NCI-H446 treated with DMSO at 0.1 percent for 48 hours (cell line): Measurements from ENCODE around the gene ZNF536.

ENCODE experiments used
- DNase-seq: peaks from one replicate; lab custom pipeline; 2025; lab: John Stamatoyannopoulos, UW

ZNF536 gene

DNA sequence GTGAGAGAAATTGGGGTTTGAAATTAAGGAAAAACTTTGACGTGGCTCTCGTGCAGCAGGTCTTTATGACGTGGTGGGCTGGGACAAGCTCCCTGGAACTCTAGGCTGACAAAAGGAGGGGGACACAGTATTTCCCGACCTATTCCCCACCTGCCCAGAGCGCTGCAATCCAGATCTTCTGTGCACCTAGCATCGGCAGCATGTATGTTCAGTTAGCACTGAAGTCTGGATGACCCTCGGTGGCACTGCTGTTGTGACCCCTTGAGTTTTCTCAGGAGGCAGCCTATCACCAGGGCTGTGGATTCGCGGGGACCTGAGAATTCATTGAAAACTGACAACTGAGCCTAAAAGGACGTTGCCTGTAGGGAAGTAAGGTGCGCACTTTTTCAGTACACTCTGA is 9.1 kb upstream of the ZNF536 start:
- no peak for DNase-seq

DNA sequence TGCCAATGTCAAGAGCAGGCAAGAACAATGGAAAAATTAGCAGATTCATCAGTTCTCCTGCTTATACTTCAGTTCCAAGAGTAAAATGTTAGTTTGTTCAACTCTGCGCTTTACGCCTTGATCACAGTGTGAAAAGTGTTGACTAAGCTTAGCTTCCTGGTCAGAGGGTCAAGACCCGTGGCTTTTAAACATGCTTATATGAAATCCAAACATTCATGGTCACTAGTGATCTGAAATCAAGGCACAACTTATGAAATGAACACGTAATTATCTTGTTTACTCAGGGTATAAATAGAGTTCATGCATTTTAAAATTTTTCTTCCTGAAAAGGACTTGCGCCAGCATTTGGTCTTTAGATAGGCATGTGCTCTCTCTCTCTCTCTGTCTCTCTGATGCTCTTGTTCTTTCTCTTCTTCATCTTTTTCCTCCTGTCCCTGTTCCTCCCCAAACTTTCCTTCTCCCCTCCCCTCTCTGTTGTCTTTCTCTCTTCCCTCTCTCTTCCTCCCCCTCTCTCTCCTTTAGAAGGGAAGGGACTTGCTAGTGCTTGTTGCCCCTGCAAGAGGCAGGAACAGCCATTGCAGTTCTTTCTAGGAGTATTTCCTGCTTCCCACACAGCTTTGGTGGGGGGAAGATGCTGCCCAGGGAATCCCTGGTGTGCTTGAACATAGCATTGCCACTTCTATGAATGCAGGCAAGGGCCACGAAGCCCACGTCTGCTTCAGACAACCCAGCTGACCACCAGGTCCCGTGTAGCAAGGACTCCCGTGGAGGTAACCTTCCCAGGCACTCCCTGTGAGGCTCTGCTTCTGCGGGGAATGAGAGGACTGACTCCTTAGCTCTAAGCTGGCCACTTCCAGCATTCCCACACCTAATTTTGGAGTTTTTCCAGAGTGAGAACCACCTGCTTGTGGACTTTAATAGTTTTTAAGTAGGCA is 7.1 kb upstream of the ZNF536 start:
- no peak for DNase-seq

DNA sequence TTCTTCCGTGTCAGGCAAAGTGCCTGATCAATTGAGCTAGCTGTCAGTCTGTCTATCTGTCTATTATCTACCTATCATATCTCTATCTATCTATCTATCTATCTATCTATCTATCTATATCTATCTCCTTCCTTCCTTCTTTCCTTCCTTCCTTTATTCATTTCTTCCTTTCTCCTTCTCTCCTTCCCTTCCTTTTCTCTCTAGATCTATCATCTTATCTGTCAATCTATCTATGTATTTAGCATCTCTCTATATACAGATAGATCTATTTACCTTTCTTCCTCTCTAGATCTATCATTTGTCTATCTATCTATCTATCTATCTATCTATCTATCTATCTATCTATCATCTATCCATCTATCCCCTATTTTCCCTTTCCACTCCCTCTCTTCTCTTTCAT is 5.9 kb upstream of the ZNF536 start:
- no peak for DNase-seq

DNA sequence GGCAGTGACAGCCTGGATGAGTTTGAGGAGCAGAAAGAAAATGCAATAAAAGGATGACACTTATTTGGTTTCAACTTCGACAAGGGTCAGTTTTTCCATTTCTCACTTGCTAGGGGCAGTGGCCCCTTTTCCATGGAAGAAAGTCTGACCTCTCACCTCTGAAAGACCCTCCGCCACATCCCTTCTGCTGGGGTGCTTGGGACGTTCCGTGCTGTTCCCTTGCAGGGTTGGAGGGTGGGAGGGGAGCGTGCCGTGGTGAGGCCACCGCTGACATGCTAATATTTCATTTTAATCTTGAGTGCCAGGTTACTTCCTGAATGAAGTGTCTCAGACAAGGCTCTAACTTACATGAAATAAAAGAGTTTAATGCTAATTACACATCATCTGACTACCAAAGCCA is 5.2 kb upstream of the ZNF536 start:
- DNase-seq = no peak

DNA sequence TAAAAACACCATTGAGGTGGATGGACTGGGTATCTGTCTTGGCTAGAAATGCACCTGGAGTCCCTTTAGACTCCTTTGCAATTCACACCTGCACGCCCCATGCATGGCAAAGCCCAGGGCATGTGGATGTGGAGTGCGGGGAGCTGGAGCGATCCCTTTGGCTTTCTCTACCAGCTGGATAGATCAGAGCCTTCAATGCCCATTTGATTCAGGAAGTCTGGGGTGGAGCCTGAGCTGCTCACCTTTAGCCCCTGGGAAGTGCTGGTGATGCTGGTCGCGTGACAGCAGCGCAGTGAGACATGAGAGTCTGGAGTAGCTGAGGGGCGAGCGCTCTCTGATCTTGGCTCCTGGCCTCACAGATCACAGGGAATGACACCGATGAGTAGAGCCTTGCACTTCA is 4.8 kb upstream of the ZNF536 start:
- DNase-seq = no peak

DNA sequence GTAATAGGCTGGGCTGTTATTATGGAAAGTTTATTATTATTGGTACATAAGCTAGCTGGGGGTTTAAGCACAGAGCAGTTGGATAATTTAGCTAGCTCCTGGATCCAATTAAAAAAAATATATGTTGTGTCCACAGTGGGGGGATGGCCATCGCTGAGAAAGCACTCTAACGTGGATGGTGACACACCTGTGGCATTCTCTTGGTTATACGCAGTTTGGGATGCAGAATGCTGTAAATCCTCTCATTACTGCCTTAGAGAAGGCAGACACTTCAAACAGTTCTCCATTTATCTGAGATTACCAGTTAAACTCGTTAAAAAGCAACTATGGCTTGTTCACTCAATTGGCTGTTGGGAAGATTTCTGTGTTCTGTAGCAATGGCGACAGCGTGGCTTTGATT is 2.4 kb upstream of the ZNF536 start:
- no peak for DNase-seq

DNA sequence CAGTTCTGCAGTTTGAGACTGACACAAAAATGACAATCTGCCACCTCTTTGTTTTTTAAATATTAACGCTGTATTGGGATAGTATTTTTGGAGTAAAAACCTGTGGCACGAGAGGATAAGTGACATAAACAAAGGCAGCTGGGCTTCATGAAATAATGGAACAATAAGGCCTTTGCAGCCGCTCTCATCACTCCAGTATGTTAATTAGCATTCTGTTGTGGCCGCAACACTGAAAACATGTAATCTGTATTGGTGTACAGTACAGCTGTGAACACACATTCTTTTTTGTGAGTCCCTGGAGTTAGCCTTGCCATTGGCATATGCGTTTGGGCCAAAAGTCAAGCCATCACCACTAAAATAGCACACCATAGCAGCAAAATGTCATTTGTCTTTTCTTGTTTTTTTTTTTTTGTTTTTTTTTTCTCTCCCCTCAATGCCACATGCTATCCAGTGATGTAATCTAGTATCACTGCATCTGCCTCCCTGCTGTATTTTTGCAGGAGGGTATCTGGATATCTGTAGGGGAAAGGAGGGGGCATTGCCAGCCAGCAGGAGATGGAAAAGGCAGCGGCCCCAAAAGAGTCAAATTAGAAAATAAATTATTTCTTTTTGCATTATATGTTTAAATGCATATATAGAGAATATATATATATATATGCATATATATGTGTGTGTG is 885 bp upstream of the ZNF536 start:
- no peak for DNase-seq

DNA sequence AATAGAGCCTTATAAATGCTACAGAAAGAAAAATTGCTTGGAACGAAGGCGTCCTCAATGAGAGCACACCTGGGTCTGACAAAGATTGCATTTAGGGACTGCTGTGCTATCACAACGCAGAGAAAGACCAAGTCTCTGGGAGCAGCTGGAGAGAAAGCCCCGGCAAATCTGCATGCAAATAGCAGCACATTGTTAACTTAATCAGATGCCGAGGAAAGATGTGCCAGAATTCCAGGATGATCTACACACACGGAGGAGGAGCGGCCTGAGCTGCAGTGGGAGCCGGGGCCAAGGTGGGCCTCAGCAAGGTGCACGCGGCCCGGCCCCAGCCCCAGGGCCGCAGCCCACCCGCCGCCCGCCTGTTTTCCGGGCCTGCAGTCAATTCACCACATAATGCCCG is 1.4 kb downstream of the ZNF536 start:
- DNase-seq = no peak

DNA sequence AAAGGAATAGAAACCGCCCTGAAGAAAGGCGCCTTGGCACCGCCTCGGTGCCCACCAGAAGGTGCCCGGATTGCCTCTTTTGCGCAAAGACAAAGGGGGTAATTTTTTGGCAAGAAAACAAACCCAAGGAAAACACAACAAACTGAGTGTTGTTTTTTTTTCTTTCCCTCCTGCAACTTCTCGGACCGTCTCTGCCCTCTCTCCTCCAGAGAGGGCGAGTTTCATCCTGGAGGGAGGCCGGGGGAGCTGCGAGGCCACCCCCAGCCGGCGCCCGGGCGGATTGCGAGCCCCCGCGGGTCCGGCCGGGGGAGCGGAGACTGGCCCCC is 2.3 kb downstream of the ZNF536 start:
- DNase-seq = no peak

DNA sequence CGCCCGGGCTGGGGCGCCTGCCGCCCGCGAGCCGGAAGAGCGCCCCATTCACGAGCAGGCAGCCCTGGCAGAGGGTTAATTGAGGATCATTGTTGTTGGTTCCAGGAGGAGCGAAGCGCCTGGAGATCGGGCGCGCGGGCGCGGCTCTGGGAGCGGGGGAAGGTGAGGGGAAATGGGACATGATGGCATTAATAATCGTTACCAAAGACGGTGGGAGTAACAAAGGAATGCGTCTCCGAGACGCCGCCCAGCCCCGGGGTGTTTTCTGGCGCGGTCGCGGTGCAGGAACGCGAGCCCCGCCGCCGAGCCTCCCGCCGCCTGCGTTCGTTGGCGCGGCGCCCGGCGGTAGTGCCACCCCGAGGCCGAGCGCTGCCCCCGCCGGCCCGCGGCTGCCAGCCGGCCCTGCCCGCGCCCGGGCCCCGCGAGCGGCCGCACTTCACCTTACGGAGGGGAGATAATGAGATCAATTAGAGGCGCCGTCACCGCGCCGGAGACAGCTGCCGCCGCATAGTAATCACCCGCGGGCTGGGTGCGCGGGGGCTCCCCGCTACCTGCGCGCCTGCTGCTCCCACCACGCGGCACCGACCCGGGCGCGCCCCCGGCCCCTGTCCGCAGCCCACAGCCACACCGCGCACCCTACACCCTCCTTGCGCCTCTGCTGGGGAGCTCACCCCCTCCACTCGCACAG is 2.8 kb downstream of the ZNF536 start:
- no peak for DNase-seq

DNA sequence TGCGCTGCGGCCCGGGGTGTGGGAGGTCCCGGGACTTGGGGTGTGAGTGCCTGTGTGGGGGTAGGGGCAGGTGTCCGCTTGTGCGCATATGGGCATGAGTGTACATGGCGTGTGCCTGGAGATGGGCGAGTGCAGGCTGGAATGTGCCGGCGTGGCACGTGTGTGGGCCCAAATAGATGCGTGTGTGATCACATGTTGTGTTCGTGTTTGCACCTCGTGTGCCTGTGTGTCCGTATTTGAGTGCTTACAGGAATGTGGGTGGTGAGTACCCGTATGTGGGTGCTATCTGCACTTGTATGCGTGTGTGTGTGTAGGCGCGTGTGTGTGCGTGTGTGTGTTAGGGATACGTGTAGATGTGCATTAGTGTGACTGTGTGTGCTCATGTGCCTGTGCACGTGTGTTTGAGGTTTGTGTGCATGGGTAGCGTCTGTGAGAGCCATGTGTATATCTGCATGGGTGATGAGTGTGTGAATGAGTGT is 3.4 kb downstream of the ZNF536 start:
- DNase-seq = no peak

DNA sequence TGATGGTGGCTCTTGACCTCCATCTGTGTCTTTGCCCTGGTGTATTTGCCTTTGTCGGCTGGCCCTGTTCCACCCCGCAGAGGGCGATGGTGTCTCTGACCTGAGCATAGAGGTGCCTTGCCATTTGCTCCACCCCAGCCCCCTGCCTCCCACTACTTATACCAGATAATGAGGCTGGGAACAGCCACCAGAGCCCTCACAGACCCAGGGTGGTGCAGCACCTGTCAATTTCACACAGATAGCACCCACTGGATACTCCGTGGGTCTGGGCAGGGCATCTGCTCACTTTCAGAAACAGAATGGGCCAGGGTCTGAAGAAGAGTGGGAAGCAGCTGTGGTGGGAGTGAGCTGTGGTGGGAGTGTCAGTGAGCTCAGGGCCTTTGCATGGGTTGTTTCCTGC is 4.1 kb downstream of the ZNF536 start:
- no peak for DNase-seq

DNA sequence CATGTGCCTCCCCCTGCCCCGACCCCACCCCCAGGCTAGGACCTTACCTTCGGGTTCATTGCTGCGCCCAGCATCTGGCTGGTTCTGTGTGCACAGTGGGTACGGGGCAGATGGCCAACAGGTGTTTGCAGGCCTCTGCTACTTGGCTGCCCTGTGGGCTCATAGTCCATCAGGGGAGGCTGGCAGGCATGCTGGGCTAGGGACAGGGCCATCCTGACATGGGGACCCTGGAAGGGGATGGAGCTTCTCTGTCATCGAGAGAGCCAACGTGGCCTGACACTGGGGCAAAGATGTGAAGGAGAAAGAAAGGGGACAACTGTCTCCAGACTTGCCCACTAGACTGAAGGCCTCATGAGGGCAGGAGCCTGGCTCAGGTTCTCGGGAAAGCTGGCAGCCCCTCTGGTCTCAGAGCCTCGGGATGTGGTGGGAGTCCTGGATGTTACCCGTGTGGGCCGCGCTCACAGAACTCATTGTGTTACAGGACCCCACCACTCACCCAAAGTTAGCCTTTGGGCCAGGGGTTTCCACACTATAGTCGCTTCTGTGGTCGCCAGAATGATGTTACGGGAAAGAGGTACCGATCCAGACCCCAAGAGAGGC is 4.7 kb downstream of the ZNF536 start:
- DNase-seq = no peak

DNA sequence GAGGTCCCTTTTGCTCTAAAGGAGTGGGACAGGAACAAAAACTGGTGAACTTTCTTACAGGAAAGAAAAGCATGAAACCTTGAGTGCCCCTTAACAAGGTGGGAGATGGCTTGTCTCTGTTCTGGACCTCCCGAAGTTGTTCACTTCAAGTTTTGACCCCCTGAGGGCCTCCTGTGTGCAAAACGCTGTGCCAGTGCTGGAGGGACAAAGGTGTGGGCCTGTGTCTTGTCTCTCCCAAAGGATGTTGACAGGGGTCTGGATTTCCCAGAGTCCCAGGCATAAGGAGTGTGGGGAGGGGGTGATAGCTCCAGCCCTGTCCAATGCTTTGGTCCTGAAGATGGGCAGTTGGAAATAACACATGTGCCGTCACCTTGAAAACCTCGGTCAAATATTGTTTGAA is 6.5 kb downstream of the ZNF536 start:
- DNase-seq = no peak

DNA sequence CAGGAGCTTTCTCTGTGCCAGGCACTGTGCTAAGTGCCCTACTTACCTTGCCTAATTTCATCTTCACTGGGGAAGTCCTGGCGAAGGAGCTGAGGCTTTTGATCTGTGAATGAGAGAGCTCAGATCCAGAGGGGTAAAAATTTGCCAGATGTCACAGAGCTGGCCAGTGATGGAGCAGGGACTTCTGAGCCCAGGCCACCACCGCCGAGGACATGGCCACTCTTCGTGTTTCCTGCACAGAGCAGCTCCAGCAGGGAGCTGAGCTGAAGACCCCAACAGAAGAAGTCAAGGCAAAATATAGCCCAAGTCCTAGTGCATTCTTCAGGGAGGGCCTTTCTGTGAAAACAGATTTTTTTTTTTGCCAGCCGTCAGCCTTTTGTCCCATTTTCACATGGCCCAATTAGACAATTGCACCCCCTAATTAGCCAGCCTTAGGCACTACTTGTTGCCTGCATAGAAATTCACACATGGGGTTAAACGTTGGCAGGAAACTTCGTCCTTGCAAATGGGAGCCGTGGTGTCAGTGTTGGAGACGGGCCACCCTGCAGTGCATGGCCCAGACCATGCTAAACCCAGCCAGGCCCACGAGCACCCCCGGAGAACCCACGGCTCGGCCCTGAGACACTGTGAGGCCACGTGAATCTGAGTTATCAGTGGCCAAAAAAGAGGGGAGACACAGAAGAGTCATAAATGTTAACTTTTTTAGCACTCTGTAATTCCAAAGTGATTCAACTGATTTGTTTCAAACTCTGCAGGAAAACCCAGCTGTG is 7.8 kb downstream of the ZNF536 start:
- no peak for DNase-seq

DNA sequence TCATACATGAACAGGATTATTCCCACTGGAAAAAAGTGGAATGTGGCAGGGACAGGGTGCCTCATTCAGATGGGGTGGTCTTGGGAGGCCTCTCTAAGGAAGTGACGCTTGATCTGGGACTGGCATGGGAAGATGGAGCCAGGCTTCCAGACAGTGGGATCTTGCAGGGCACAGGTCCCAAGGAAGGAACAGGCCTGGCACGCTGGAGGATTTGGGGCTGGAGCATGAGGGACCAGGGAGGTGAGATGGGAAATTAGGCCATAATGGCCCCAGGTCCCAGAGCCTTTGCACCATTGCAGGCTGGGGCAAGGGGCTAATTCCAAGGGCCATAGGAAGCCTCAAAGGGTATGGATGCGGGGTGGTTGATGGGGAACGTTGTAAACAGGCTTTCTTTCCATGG is 9.2 kb downstream of the ZNF536 start:
- no peak for DNase-seq

DNA sequence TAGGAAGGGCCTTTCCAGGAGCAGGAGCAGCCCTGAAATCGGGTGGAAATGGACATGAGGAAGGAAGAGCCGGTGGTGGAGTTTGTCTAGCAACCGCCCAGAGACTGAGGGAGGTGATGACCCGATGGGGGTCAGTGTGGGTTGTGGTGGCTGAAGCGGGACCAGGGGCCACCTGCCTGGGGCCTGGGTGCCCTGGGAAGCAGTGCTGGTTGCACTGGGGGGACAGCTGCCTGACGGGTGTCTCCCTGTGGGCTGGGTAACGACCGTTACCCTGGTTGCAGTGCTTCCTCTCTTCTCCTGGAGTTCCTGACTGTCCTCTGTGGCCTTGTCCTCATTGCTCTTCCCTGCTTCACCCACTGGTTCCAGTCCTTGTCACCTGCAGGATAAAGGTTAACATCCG is 13.0 kb downstream of the ZNF536 start:
- no peak for DNase-seq

DNA sequence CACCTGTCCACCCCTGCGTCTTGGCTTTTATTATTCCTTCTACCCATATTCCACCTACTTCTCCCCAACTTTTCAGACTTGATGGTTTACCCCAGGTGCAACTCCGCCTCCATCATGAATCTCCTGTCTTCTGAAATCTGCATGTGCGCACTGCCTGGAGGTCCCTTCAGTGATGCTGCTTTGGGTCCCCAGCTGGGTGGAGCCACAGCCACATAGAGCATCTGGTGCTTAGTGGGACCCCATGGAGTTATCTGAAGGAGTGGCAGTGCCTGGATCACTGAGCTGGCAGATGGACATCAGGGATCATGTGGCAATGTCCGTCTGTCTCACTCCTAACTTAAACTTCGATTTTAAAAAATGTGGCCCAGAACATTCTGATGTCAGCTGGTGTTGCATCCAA is 13.5 kb downstream of the ZNF536 start:
- DNase-seq = no peak

DNA sequence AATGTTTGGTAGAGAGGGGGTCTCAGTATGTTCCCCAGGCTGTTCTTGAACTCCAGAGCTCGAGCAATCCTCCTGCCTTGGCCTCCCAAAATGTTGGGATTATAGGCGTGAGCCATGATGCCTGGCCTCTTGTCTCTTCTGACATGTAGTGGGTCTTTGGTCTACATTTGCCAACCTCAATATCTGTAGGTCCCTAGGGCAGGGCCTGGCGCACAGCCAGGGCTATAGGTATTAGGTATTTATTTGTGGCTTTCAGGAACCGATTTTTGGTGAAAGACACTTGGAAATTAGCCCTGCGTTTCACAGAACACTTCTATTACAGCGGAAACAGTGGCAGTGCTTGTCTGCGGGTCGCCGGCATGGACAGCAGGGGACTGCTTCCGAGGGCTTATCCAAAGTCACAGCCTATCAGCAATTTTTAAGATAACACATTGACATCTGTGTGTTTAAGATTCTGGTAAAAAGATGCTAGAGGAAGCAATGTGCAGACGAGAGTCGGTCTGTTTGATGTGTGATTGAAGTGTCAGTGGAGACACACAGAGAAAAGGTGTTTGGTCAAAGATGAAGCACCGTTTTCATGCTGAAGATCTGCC is 14.5 kb downstream of the ZNF536 start:
- DNase-seq = no peak

DNA sequence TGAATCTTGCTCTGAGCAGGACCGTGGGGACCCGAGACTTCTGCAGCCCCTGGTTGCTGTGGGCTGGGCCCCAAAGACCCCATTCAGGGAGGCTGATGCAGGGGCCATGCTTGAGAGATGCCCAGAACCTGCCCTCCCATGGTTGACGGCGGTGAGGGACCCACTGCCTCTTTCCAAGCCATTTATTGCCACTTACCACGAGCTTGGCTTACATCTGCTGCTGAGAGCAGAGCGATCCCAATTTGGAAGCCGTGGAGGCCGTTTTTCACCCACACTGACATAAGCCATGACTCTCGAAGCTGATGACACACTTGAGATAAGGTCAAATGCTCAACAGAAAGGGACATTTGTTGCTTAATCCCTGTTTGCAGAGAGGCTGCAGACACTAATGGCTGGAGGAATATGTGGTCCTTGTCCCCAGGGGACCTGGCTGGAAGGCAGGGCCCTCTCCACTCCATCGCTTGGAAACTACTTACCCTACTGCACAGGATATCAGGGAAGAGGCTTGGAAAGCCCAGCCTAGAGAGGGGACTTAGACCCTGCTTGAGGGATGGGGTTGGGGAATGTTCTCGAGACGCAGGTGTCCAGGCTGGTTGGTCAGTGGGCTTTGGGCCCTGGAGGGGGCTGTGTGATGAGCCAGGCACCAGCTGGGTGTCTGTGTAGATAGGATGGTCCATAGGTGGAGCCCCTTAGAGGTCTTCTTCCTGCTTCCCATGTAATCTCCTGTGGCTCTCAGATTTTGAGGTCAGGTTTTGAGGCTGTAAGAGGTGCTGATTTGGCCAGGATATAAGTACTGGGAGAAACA is 15.3 kb downstream of the ZNF536 start:
- DNase-seq = no peak

DNA sequence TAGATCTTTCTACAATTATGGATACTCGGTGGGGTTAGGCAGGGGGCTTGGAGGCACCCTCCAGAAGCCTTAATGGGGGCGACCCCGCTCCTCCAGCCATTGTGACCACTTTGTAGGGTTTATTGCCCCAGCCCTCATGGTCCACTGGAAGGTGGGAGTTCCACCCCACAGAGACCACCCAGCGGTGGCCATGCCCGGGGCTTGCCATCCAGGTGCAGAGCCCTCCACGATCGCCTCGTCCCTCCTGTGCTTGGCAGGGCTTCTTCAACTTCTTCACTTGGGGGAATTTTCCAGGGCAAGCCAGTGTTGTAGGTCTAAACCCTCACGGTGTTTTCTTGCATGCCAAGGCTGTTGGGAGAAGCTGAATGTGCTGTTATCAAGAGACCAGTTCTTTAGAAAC is 16.1 kb downstream of the ZNF536 start:
- DNase-seq = no peak
